ENCODE measurements around the gene SH3GL1. TPM values are rescaled to one million over a fixed set of nuclear protein-coding genes. Genes with fewer than 3 reads are reported as not detected.

SH3GL1 gene
- total and polyA plus RNA-seq, 9 of the 15 experiments (the other 6 are each of a cell fraction or from before 2014, with no cell fraction given), result 1.7 to 75.3 (median 25.7) TPM

DNA sequence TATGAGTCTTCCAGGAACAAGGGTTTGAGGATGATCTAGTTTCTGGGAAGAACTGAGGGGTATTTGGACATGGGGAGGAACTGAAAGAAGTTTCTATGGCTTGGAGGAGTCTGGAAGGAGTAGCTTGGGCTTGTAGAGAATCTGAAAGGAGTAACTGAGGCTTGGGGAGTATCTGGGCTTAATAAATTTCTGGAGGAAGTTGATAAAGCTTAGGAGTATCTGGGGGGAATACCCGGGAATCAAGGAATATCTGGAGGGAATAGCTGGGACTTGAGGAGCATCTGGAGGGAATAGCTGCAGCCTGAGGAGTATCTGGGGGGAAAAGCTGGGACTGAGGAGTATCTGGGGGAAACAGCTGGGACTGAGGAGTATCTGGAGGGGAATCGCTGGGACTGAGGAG is 79.9 kb downstream of the SH3GL1 start:
- POLR2A ChIA-PET, result interaction anchor here (1.0 to 2.1 kb wide), 2 partner anchors 9 to 20 kb away, joined by 3 to 7 read pairs; no protein-coding TSS in a partner anchor
- Histone ChIP-seq H2AFZ (ENCODE audit: low read depth, low read length) (no peak overlapping the region), H3K4me2 (ENCODE audit: insufficient read depth, low read length) (no peak overlapping the region), H4K20me1 (replicated peaks; ENCODE audit: control insufficient read depth, insufficient read depth, low read length) (no peaks in the 10 kb centered on the region), H3K36me3 (ENCODE audit: control insufficient read depth, insufficient read depth, low read length) (no peaks in the 10 kb centered on the region), H3K27me3 (ENCODE audit: control insufficient read depth in 2 of 2, insufficient read depth in 2 of 2, low read length in 2 of 2) (no peaks in the 10 kb centered on the region), H3K4me1 (replicated peaks in 1 of 2; ENCODE audit: control insufficient read depth in 2 of 2, insufficient read depth in 2 of 2, low read length in 2 of 2) (peaks cover 0 to 25% of the 10 kb centered on the region in 2 experiments; a peak in 2 of 5 replicates), H3K79me2 (ENCODE audit: control insufficient read depth, insufficient read depth, low read length) (no peaks in the 10 kb centered on the region), H3K27ac (ENCODE audit: extremely low read depth, low read depth, low read length) (no peak overlapping the region), H3K9me3 (replicated peaks; ENCODE audit: control insufficient read depth, insufficient read depth, low read depth, low read length) (peaks cover 4% of the 10 kb centered on the region; the same call in 1 of the 2 replicates), H3K4me3 (no peak overlapping the region), H3K9me1 (ENCODE audit: control insufficient read depth, insufficient read depth, low read length) (no peaks in the 10 kb centered on the region), H3K9ac (ENCODE audit: insufficient read depth in 1 of 2, low read depth in 2 of 2, low read length in 2 of 2) (no peak overlapping the region)
- no peak for ATAC-seq
- DNase-seq (ENCODE audit: extremely low read depth in 1 of 4, low spot score in 3 of 4), result no peak
- FAIRE-seq, result no peak
- intact Hi-C loops (cut with micrococcal nuclease), result no loop called here
- 4% methylated on average over 2 of the region's 2 CpGs for WGBS (ENCODE audit: insufficient coverage, low coverage, missing lambda C conversion rate)
- no TSS peak for BruUV-seq (replicated peaks)
- CTCF ChIA-PET (ENCODE audit: low intra/inter-chr PET ratio), result no interaction called here
- in situ Hi-C loops (cut with MboI), result no loop called here
- TF ChIP-seq ZFP36 (IDR thresholded peaks at IDR 0.05; ENCODE audit: low read depth, low read length, partially characterized antibody) (no peak), MEF2A (IDR thresholded peaks at IDR 0.05; ENCODE audit: control insufficient read depth, low read depth, low read length) (no peak), CTBP1 (IDR thresholded peaks at IDR 0.05; ENCODE audit: borderline replicate concordance) (no peak), BMI1 (IDR thresholded peaks at IDR 0.05; ENCODE audit: low read length) (no peak), RBM22 (IDR thresholded peaks at IDR 0.05; ENCODE audit: low read depth, low read length, poor library complexity, severe bottlenecking) (no peak), SOX6 (IDR thresholded peaks at IDR 0.05) (no peak), CHD2 (IDR thresholded peaks at IDR 0.05; ENCODE audit: low read depth, low read length) (no peak), MAFF (IDR thresholded peaks at IDR 0.05; ENCODE audit: low read length) (no peak)
- TF ChIP-seq, protein P1, sequence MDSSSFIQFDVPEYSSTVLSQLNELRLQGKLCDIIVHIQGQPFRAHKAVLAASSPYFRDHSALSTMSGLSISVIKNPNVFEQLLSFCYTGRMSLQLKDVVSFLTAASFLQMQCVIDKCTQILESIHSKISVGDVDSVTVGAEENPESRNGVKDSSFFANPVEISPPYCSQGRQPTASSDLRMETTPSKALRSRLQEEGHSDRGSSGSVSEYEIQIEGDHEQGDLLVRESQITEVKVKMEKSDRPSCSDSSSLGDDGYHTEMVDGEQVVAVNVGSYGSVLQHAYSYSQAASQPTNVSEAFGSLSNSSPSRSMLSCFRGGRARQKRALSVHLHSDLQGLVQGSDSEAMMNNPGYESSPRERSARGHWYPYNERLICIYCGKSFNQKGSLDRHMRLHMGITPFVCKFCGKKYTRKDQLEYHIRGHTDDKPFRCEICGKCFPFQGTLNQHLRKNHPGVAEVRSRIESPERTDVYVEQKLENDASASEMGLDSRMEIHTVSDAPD (CRISPR knock-in tag; IDR thresholded peaks at IDR 0.05), result no peak
- TF ChIP-seq, protein P2, sequence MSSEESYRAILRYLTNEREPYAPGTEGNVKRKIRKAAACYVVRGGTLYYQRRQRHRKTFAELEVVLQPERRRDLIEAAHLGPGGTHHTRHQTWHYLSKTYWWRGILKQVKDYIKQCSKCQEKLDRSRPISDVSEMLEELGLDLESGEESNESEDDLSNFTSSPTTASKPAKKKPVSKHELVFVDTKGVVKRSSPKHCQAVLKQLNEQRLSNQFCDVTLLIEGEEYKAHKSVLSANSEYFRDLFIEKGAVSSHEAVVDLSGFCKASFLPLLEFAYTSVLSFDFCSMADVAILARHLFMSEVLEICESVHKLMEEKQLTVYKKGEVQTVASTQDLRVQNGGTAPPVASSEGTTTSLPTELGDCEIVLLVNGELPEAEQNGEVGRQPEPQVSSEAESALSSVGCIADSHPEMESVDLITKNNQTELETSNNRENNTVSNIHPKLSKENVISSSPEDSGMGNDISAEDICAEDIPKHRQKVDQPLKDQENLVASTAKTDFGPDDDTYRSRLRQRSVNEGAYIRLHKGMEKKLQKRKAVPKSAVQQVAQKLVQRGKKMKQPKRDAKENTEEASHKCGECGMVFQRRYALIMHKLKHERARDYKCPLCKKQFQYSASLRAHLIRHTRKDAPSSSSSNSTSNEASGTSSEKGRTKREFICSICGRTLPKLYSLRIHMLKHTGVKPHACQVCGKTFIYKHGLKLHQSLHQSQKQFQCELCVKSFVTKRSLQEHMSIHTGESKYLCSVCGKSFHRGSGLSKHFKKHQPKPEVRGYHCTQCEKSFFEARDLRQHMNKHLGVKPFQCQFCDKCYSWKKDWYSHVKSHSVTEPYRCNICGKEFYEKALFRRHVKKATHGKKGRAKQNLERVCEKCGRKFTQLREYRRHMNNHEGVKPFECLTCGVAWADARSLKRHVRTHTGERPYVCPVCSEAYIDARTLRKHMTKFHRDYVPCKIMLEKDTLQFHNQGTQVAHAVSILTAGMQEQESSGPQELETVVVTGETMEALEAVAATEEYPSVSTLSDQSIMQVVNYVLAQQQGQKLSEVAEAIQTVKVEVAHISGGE (CRISPR knock-in tag; IDR thresholded peaks at IDR 0.05), result no peak
- TF ChIP-seq, protein P3, sequence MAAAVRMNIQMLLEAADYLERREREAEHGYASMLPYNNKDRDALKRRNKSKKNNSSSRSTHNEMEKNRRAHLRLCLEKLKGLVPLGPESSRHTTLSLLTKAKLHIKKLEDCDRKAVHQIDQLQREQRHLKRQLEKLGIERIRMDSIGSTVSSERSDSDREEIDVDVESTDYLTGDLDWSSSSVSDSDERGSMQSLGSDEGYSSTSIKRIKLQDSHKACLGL (CRISPR knock-in tag; IDR thresholded peaks at IDR 0.05; ENCODE audit: borderline replicate concordance, poor library complexity, severe bottlenecking), result no peak
- TF ChIP-seq, protein P4, sequence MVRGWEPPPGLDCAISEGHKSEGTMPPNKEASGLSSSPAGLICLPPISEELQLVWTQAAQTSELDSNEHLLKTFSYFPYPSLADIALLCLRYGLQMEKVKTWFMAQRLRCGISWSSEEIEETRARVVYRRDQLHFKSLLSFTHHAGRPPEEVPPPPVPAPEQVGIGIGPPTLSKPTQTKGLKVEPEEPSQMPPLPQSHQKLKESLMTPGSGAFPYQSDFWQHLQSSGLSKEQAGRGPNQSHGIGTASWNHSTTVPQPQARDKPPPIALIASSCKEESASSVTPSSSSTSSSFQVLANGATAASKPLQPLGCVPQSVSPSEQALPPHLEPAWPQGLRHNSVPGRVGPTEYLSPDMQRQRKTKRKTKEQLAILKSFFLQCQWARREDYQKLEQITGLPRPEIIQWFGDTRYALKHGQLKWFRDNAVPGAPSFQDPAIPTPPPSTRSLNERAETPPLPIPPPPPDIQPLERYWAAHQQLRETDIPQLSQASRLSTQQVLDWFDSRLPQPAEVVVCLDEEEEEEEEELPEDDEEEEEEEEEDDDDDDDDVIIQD (CRISPR knock-in tag; IDR thresholded peaks at IDR 0.05), result no peak

All from K562 (cell line).